Endometrial microvascular endothelial cells (primary cell): ENCODE data around the gene ATP10D. TPM values are rescaled to one million over a fixed set of nuclear protein-coding genes. Genes with fewer than 3 reads are reported as not detected.

Experiments
- in situ Hi-C: cut with HindIII; loops from 2 replicates; pipeline ENCODE4 v1.10.0; 2017; ENCODE audit warnings: low sequenced_read_pairs, low pct_unique_long_range_greater_than_20kb; ENCODE audit errors: inconsistent ontology term
- total RNA-seq: library from RNA; depleted of rRNA; stranded (reverse); fragments of >200 nt; gene quantifications from one replicate; pipeline ENCODE4 v1.2.3, GENCODE V29; 2015; ENCODE audit errors: inconsistent ontology term

The ATP10D gene
- total RNA-seq, 1 donor from 2014 or later = 21.1 TPM

- in situ Hi-C loops = no loop called here
These were observed 154.5 kb downstream of the ATP10D start for GRCh38 chr4:47639531-47639930.

- in situ Hi-C loops = no loop called here
These were observed 155.8 kb downstream of the ATP10D start for GRCh38 chr4:47640911-47641310.

GRCh38 chr4:47641755-47642154, 156.7 kb downstream of the ATP10D start:
- in situ Hi-C loops = no loop called here

- in situ Hi-C loops = no loop called here
These were observed 157.2 kb downstream of the ATP10D start for GRCh38 chr4:47642191-47642830.

Other genes starting within 250 kb of the ATP10D start
- gene COMMD8, start 21.6 kb upstream of the ATP10D start, total RNA-seq = 40.7 TPM